Smooth muscle cell of the brain vasculature (primary cell): ENCODE data around the gene BRWD1.
A peak's percentile ranks its signal among the peaks of the same experiment; 100 is the strongest.

Experiments used
- DNase-seq: peaks from one replicate; pipeline ENCODE4 v3.0.0-alpha.2; 2012; ENCODE audit warnings: low read depth, low spot score

Gene BRWD1

DNA sequence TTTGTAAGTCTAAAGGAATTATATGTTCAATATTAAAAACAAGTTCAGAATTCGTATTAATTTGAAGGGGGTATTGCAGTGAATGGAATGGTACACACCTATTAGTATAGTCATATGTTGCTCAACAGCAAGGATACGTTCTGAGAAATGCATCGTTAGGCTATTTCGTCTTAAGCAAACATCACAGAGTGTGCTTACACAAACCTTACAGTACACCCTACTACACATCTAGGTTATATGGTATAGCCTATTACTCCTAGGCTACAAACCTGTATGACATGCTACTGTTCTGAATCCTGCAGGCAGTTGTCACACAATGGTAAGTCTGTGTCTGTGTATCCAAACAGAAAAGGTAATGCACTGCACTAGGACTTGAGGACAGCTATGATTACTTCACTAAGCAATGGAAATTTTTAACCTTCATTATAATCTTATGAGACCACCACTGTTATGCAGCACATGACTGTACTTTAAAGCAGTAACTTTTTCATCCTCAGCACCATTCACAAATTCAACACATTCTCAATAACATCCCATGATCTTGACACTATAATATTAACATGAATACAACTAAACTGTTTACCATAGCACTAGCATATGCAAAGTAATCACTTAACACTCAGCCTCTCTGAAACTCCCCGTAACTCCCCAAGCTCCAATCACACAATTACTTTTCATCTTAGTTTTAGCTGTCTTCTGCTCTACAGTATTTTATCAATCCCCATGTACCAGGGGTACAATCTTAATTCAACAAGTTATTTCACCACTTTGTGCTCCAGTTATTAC is 115.8 kb downstream of the BRWD1 start:
- DNase-seq: no peak

DNA sequence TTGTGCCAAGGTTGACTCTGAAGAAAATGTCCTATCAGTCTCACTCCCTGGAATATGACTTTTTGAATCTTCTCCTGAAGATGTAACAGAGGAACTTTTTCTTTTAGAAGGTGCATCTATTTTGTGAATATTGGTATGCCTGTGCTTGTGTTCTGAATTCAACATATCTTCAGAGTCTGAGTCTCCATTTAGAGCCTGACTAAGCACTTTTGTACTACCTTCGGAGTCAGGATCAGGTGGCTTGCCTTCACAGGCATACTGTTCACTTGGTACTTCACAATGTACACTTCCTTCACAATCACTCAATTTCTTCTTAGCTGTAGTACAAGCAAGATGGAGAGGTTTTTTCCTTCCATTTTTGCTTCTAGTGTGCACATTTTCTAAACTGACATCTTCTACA is 116.6 kb downstream of the BRWD1 start:
- no peak for DNase-seq

GRCh38 chr21:39196310-39196709 is 117.1 kb downstream of the BRWD1 start:
- no peak for DNase-seq

GRCh38 chr21:39193380-39193779 is 120.1 kb downstream of the BRWD1 start:
- no peak for DNase-seq

DNA sequence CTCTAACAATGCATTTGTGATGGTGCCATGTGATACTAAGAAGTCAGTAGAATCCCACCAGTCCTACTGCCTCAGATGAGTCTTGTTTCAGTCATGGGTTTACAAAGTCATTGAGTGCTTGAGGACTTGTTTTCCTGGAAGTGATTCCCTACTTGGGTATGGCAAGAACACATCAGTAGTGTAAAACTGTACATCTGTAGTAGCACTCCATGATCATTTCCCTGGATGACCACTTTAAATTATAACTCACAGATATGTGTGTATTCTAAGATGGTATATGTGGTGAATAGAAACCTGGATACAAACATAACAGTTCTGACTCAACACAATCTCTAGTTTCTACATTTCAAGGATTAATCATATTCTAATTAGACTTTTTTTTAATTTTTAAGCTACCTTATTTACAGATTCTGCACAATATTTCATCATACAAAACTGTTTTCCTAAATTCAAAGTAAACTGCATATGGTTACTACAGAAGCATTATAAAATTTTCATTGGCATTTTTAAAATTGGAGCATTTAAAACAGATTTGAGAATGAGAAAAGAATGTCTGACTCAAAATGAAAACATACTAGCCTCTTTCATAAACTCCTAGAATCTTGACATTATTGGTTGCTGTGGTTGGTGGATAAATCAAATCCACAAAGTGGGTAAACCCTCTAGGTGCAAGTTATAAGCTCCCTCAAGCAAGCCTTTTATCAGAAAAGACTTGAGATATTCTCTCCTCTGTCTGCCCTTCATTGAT is 123.4 kb downstream of the BRWD1 start:
- no peak for DNase-seq

DNA sequence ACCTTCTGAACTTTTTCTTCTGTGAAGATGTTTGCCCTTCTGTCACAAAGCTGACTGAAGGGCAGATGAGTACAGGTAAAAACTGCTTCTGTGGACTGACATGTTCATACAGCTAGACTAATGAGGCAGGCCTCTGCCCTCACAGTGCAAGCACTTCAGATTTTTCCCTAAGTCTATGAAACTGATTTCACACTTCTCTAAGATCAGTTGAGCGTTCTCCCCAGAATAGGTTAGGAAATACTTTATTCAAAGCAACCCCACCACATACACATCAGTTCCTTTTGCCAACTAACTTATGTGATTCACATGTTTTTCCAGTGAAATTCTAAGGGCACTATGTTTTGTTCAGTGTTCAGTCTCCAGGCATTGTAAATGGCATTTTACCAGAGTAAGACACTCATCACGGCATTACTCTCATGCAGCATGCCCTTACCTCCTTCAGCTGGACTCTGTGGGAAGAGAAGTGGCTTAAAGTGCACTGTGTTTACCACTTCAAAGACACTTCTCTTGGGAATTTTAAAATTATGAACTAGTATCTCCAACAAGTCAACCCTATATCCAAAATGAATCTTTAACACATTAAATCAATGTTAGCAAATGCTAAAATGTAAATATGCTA is 124.8 kb downstream of the BRWD1 start:
- no peak for DNase-seq

- DNase-seq: no peak
Measured at GRCh38 chr21:39187141-39187540, 126.3 kb downstream of the BRWD1 start.

- no peak for DNase-seq
Measured at GRCh38 chr21:39186676-39187075, 126.8 kb downstream of the BRWD1 start.

GRCh38 chr21:39185157-39185556 is 128.3 kb downstream of the BRWD1 start:
- DNase-seq: no peak

DNA sequence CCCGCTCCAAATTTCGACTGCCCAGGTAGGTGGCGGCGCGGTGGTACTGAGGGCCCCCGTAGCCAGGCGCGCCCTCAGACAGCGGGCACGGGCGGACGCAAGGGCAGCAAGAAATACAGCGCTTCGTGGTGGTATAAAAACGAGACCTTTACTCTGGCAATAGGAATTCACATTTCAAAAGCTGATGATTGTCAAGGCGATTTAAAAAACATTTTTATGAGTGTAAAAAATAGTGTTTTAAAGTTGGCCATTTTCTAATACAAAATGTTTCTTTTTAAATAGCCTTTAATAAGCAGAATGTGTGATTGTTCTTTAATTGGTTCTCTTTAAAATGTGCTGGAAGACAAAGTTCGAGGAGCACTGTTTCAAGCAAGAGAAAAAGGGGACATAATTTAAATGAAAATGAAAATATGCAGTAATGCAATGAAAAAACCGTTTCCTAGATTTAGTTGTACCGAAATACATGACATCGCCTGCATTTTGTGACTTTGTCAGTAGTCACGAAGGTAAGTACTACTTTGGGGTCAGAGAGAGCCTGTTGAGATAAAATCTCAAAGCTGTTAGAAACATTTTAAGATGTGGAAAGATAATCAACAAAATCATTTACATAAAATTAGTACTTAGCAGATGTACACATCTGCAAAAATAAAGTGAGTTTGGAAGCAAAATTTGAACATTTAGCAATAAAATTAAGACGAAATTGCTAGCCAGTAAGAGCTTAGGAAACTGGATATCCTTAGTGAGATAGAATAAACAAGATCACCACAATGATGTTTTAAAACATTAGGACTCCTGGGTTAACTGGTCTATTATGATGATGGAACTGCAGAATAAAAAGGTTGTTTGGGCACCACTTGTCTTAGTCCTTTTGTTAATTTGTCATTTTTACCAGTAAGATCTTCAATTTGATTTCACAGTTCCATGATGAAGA is 129.1 kb downstream of the BRWD1 start:
- DNase-seq: no peak

DNA sequence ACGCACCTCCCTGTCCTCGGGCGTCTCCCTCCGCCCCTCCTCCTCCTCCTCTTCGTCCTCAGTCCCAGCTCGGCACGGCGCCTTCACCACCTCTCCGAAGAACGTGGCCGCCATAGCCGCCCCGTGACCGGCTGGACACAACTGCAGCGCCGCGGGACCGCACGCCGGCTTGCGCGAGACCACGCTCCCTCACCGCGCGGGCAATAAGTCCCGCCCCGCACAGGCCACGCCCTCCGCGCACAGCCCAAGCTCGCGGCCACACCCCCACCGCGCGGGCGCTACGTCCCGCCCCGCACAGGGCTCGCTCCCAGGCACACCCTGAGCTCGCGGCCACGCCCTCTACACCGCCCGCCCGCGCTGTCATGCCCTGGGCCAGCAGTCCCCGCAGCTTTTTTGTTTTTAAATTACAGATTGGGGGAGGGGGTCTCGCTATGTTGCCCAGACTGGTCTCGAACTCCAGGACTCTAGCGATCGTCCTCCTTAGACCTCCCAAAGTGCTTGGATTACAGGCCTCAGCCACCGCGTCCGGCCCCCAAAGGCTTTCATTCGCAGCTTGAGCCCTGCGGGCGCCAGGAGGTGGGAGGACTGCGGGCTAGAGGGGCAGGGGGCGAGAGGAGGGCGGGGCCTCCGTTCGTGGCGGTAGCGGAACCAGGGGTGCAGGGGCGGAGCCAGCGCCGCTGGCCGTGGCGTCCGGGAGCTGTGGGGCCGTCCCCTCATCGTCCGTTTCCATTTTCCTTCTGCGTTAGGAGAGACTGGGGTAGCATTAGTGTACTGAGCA is 130.0 kb downstream of the BRWD1 start, which contains the start of gene PSMG1:
Gene PSMG1 (minus strand): TSS at position 180 of the 778 bp plus-strand sequence. CDS start 66 bp downstream, at position 114.
- peak; percentile 91 for DNase-seq

- DNase-seq: no peak
Measured at GRCh38 chr21:39182484-39183271, 130.8 kb downstream of the BRWD1 start.

DNA sequence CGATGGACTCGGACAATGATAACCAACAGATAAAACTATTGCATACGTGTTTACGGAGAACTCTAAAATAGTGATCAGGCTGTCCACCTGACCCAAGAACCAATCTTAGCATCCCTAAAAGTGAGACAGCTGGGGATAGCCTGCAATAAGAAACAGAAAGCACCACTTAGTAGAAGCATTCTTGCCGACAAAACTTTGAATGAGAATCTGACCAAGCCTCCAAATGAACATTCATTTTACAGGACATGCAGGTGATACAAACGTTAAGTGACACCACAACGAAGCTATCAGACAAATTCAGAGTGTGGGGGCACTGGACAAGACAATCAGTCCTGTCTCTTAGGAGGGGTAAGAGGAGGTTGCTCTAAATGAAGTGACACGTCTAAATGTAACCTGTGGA is 131.4 kb downstream of the BRWD1 start:
- DNase-seq: no peak

DNA sequence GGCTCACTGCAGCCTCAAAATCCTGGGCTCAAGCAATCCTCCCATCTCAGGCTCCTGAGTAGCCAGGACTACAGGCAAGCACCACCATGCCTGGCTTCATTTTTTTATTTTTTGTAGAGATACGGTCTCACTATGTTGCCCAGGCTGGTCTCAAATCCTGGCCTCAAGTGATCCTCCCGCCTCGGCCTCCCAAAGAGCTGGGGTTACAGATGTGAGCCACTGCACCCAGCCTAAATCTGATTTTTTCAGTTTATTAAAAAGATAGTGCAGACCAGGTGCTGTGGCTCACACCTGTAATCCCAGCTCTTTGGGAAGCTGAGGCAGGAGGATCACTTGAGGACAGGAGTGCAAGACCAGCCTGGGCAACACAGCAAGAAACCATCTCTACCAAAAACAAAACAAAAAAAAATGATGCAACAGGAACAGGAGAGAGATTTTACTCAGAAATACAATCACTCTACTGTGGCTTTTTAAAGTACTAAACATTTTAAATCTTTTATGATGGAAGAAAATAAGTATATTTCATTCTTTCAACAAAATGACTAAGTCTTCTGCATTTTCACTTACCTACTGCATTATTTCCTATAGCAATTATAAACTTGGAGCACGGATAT is 132.1 kb downstream of the BRWD1 start:
- DNase-seq: no peak

DNA sequence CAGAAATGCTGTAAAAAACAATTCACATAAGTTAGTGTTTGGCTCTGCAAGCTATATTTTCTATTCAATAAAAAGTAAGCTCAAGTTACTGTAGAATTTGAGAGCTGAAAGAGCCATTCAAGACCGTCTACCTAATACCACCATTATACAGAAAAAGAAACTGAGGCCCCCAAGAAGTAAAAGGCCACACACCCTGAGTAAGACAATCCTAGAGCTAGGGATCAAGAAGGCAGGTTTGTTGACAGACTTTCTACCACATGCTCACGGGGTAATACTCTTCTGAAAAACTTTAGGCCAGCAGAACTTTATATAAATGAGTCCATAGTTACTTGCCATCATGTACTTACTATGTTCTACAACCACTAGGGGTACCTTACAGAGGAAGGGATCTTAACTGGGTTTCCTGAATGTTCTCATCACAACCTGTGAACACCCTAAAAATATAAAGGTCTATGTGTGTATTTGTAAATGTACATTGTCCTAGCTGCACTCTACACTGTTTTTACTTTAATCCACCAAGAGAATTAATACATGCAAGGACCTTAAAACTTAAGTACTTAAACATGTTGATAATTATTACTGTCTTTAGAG is 132.9 kb downstream of the BRWD1 start:
- DNase-seq: no peak

DNA sequence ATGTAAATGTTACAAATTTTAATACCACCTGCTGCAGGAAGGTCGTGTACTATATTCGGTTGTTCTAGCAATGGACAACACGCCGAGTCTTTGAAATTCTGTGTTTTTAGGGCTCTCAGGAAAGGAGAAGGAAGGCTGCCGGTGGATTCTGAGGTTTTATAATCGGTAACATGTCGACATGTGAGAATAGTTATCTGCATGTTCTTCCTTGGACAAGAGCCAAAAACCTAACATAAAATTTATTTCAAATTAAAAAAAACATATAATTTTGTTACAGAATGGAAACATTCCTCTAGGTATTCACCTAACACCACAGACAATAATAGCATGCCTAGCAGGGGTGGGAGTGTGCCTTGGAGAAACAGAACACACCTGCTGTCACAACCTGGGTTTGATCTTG is 135.0 kb downstream of the BRWD1 start:
- DNase-seq: no peak

- DNase-seq: no peak
Measured at GRCh38 chr21:39176271-39176709, 137.1 kb downstream of the BRWD1 start.

DNA sequence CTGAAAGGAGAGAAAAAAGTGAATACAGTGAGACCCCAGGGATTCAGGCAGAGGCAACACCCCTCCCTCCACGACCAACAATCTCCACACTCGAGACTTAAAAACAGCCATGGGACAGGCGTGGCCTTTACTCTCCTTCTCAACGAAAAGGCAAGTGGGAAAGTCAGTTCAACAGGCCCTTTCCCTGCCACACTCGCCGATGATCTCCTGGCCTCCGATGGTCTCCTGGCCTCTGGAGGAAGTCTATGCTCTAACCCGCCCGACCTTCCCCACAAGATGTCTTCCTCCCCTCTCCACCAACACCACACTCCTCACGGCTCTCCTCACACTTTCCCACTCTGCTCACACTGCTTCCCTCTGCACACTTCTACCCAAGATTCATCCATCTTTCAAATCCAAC is 137.8 kb downstream of the BRWD1 start:
- no peak for DNase-seq

DNA sequence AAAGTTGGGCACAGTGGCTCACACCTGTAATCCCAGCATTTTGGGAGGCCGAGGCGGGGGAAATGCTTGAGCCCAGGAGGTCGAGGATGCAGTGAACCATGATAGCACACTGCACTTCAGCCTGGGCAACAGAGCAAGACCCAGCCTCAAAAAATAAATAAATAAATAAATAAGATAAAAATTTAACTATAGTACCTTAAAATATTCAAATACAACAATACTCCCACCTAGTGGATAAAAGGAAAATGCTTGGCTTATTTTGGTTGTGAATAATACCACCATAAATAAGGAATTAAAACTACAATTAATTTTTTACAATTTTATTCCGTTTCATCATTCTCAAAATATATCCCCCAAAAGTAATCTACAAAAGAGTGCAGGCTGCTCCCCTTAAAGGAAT is 138.3 kb downstream of the BRWD1 start:
- DNase-seq: no peak
